ENCODE results near the gene LETM1.

GRCh38 chr4:1770245-1770644, 85.7 kb downstream of the LETM1 start:
- peak; percentile 68 for TF ChIP-seq EZH2phosphoT487 (IDR thresholded peaks at IDR 0.05)
- TF ChIP-seq, protein P1, sequence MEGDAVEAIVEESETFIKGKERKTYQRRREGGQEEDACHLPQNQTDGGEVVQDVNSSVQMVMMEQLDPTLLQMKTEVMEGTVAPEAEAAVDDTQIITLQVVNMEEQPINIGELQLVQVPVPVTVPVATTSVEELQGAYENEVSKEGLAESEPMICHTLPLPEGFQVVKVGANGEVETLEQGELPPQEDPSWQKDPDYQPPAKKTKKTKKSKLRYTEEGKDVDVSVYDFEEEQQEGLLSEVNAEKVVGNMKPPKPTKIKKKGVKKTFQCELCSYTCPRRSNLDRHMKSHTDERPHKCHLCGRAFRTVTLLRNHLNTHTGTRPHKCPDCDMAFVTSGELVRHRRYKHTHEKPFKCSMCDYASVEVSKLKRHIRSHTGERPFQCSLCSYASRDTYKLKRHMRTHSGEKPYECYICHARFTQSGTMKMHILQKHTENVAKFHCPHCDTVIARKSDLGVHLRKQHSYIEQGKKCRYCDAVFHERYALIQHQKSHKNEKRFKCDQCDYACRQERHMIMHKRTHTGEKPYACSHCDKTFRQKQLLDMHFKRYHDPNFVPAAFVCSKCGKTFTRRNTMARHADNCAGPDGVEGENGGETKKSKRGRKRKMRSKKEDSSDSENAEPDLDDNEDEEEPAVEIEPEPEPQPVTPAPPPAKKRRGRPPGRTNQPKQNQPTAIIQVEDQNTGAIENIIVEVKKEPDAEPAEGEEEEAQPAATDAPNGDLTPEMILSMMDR (IDR thresholded peaks at IDR 0.05) = no peak

Data from neural progenitor cell (in vitro differentiated cells).